Cerebellar cortex (tissue), 1 donor: ENCODE data around the gene NEDD9.

Experiments used
- DNase-seq: peaks from one replicate; pipeline ENCODE4 v3.0.0-alpha.2; 2015; ENCODE audit warnings: low spot score

The NEDD9 gene

DNA sequence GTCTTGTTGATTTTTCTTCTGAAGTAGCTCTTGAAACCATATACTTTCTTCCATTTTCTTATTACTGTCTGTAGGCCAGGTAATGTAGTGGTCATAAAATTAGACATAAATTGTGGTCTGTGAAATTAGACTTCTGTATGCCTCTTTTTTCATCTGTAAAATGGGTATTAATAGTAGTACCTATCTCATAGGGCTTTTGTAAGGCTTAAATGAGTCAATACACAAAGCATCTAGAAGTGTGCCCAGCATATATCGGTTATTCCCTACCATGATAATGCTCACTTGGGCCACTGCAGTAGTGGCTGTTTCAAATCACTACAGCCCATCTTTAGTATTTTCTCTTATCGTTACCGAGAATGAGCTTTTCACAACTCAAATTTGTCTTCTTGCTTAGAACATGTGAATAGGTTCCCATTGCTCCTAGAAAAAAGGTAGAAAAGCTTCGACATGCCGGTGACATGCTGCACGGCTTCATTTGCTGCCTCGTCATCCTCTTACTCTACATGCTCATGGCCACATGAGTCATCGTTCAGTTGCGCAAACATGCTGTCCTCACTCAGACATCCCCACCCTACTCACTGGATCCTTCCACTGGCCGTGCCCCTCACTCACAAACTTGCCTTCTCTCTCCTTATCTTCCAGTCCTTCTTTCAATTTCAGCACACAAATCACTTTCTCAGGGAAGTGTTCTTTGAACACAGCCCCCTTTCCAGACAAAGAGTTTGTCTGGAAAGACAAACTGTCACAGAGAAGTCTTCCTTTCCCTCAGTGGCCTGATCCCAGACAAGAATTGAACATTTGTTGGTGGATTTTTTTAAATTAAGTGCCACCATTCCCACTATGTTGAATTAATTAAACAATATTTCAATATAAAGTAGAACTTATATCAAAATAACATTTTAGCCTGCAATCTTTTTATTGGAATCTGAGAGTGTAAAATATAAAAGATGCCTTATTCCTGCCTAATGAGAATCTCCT, 88.8 kb downstream of the NEDD9 start:
- DNase-seq = no peak

DNA sequence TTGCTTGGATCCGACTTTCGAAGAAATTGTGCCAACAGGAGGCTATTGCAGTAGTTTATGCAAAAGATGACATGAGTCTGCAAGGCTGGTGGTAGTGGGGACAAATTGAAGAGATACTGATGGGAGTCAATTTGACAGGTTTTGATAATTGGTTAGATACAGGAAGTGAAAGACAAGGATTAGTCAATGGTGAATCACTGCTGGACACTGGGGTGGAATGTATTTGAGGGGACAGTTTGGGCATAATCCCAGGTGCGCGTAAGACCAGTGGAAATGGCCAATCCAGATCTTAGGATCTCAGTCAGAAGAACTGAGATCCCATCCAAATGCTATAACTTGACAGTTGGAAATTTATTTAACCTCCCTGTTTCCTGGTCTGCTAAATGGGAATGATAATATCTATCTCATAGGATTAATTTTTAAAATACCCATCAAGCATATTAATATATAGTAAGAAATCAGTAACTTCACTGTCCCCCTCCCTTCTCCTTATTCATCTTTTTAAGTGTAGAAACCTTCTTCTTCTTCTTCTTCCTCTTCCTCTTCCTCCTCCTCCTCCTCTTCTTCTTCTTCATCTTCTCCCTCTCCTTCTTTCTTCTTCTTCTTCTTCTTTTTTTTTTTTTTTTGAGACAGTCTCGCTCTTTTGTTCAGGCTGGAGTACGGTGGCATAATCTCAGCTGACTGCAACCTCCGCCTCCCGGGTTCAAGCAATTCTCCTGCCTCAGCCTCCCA, 90.0 kb downstream of the NEDD9 start:
- DNase-seq = no peak

DNA sequence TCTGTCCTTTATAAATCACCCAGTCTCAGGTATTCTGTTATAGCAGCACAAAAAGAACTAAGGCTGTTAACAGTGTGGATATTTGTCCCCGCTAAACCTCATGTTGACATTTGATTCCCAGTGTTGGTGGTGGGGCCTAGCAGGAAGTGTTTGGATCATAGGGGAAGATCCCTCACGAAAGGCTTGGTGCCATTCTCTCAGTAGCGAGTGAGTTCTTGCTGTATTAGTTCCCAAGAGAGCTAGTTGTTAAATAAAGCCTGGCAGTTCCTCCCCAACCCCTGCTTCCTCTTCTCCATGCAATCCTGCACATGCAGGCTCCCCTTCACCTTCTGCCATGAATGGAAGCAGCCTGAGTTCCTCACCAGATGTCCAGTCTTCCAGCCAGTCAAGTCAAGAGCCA, 91.2 kb downstream of the NEDD9 start:
- no peak for DNase-seq

DNA sequence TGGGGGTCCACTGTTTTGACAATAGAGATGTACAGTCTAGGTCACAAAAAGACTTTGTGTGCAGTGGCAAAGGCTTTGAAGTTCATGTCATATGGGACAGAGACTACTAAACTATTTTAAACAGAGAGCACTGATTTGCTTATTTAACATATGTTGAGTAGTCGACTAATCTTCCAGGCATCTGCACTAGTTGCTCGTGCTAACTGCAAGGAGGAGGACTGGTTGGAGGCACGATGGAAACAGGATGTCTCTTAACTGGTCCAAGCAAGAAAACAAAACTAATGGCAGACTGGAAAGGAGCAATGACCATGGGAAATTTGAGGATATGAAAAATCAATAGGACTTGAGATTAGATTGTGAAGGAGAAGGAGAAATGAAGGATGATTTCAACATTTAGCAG, 92.4 kb downstream of the NEDD9 start:
- DNase-seq = no peak

DNA sequence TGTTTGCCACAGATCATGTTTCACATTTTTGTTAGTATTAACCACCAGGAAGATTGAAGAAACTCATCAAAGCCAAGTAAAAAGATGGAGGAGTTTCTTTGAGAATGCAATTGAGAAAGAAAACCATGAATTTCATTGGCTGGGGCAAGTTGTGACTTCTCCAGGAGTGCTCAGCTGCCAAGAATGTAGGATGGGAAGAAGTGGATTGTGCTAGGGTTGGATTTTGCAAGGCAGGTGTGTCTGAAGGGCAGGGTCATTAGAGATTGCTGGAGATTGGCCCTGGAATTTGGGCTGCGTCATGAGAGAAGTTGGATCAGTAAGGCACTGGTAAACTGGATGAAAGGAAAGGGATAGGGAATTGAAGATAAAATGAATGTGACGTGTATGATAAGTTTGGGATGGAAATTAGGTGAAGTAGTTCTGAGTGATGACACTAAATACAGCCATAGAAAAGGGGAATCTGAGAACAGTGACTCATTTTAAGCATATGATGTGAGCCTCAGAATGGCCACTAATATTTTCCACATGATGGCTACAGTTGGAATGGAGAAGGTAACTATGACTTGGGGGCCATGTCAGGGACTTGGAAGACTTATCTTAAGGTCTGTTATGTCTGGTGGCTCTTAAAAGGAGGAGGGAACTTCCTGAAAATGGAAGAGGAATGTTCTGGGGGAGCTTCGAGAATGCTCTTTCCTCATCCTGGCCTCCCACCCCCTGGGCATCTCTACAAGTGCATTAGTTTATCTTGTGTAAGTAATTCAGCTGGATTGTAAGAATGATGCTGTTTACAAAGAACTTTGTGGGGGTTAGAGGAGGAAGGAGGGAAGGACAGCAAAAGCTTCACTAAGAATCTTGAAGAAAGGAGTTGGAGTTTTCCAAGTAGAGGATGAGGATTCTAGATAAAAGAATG, 93.2 kb downstream of the NEDD9 start:
- DNase-seq = no peak

DNA sequence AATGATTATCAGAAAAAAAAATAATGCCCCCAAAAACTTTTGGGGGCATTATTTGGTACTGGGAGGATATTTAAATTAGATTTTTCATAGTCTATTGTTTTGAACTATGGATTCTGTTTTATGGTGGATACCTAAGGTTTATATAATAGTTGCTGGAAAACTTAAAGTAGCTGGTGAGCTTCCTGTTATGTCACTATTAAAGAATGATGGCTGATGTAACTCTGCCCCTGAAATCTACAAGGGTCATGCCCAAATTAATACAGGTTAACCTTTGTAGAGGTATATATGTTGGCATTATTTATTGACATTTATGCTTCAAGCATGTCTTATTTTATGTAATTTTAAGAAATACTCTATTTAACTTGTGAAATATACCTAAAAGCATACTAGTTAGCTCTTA, 95.7 kb downstream of the NEDD9 start:
- DNase-seq = no peak
